D721Med (cell line): ENCODE results near the gene FAM151A.

Source experiments
- DNase-seq: peaks from one replicate; pipeline ENCODE4 v3.0.0; 2011; ENCODE audit warnings: low spot score; ENCODE audit not compliant: insufficient read length
- FAIRE-seq: peaks from 2 replicates; lab custom pipeline; 2011; peaks lifted over from hg19 to GRCh38; lab: Jason Lieb, UNC
- TF ChIP-seq, protein P1 (sequence below): IDR thresholded peaks from 2 replicates; pipeline ENCODE4 v1.5.1; 2012; ENCODE audit warnings: mild to moderate bottlenecking, control low read depth; ENCODE audit not compliant: insufficient read depth; ENCODE audit errors: missing control alignments

FAM151A gene

DNA sequence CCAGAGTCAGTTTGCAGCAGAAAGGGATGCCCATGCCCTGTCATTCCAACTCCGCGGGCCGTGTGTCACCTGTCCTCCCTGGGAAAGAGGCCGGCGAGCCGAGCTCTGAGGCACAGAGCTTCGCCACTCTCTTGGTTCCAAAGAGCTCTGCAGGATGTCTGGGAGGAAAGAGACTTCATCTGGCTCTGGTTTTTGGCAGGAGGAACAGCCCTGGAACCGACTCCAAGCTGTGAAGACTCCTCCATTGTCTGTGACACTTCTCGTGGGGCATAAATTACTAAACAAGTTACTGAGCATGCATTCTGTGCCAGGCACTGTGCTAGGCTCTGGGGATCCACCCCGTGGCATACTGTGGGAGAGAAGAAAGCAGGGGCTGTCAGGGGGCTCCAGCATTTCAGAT lies 3.9 kb upstream of the FAM151A start:
- FAIRE-seq: no peak
- TF ChIP-seq, protein P1, sequence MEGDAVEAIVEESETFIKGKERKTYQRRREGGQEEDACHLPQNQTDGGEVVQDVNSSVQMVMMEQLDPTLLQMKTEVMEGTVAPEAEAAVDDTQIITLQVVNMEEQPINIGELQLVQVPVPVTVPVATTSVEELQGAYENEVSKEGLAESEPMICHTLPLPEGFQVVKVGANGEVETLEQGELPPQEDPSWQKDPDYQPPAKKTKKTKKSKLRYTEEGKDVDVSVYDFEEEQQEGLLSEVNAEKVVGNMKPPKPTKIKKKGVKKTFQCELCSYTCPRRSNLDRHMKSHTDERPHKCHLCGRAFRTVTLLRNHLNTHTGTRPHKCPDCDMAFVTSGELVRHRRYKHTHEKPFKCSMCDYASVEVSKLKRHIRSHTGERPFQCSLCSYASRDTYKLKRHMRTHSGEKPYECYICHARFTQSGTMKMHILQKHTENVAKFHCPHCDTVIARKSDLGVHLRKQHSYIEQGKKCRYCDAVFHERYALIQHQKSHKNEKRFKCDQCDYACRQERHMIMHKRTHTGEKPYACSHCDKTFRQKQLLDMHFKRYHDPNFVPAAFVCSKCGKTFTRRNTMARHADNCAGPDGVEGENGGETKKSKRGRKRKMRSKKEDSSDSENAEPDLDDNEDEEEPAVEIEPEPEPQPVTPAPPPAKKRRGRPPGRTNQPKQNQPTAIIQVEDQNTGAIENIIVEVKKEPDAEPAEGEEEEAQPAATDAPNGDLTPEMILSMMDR: no peak
- no peak for DNase-seq

GRCh38 chr1:54624466-54625464 lies 1.4 kb upstream of the FAM151A start:
- no peak for FAIRE-seq
- DNase-seq: no peak
- TF ChIP-seq, protein P1: no peak

DNA sequence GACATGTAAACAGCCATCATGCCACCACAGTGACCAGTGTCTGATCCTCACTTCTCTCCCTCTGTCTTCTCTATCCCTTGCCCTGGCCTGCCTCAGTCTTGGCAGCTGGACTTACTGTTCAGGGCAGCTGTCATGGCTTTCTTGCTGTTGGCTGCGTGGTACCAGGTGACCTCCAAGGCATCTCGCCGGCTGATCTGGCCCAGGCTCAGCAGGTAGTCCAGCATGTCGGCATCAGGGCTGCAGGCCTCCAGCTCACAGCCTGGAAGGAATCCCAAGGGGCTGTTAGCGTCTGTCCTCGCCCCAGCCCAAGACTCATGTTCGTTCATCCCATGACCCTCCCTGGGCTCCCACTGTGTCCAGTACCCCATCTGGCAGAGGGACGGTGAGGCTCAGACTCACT lies 3.6 kb downstream of the FAM151A start:
- TF ChIP-seq, protein P1: no peak

DNA sequence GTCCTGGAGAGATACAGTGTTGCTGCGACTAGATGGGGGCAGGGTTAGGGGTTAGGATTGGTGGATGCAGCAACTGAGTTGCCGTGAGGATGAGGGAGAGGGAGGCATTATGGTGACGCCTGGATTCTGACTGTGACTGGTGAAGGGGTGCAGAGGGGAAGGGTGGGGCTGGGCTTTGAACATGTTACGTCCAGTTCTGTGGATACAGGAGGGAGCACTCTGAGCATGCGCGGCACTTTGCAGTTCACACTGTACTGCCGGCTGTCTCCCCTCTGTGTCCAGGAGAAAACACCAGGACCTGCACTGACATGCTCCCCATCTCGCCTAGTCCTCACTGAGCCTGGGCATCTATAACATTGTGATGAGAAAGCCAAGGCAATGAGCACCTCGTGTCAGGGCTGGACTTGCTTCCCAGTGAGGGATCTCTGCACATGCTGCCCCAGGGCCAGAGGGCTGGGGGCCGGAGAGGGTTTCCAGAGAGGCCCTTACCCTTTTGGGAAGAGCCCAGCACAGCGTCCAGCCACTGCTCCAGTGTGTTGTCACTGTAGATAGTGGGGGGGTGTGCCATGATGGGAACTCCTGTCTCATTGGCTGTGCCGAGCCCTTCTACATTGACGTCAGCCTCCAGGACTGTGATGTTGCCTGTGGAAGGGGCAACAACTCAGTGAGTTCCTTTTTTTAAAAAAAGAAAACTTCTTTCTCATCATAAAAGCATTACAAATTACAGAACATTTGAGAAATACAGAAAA lies 7.6 kb downstream of the FAM151A start:
- DNase-seq: no peak
- FAIRE-seq: no peak
- TF ChIP-seq, protein P1: no peak

More for the DNA sequence above, 3.6 kb downstream of the FAM151A start:
- FAIRE-seq (no peak), DNase-seq (no peak)

- DNase-seq (no peak), FAIRE-seq (no peak)
- TF ChIP-seq, protein P1: no peak
These were observed 8.8 kb downstream of the FAM151A start for GRCh38 chr1:54614563-54614962.

- DNase-seq (no peak), FAIRE-seq (no peak)
- TF ChIP-seq, protein P1: no peak
These were observed 9.3 kb downstream of the FAM151A start for GRCh38 chr1:54614024-54614423.
